NB4 (cell line): ENCODE results near the gene GNPTAB.

ENCODE experiments used
- CTCF ChIP-seq: IDR thresholded peaks from one replicate; pipeline ENCODE4 v1.5.1; 2012; ENCODE audit warnings: low read depth, low read length
- MYC ChIP-seq: IDR thresholded peaks from 2 replicates; pipeline ENCODE4 v1.6.1; 2011; ENCODE audit warnings: low read depth, low read length
- POLR2A ChIP-seq: IDR thresholded peaks from 2 replicates; pipeline ENCODE4 v1.6.1; 2011; ENCODE audit warnings: mild to moderate bottlenecking; ENCODE audit not compliant: insufficient read length; ENCODE audit errors: extremely low read depth

GRCh38 chr12:101761350-101761749 is 69.4 kb downstream of the GNPTAB start:
- TF ChIP-seq CTCF (no peak), POLR2A (no peak), MYC (no peak)
